ENCODE measurements around the gene NEMF.
"Not testable (repeated sequence)": the region's sequence is repeated elsewhere in the genome, so short reads cannot be mapped to it uniquely, and the experiment has no call there.

NEMF gene

GRCh38 chr14:49852301-49853157 lies at the start of gene NEMF:
Gene NEMF (minus strand): TSS chr14:49852788. CDS start chr14:49852753, 35 bp downstream.
- peak; percentile 85 for DNase-seq (ENCODE audit: low read depth, low spot score)
- H3K4me3 ChIP-seq (ENCODE audit: insufficient read length, low read depth) = peak within 1 kb of the TSS; percentile 81
- no peaks in the 10 kb centered on the region for H3K27me3 ChIP-seq (ENCODE audit: insufficient read depth, insufficient read length)
- H3K9me3 ChIP-seq (ENCODE audit: insufficient read depth, low read length) = no peaks in the 10 kb centered on the region
- H3K36me3 ChIP-seq (ENCODE audit: insufficient read depth, insufficient read length, low read length) = peaks cover 17% of the 10 kb centered on the region
- TF ChIP-seq YY1 (IDR thresholded peaks at IDR 0.05; ENCODE audit: insufficient read depth, insufficient read length) (no peak), ZNF274 (IDR thresholded peaks at IDR 0.05; ENCODE audit: low read depth, low read length) (no peak), SUZ12 (IDR thresholded peaks at IDR 0.05; ENCODE audit: extremely low read depth, insufficient read depth, insufficient read length) (no peak)
- H3K9ac ChIP-seq (ENCODE audit: insufficient read length, low read depth) = peak within 1 kb of the TSS; percentile 99
- no peaks in the 10 kb centered on the region for H3K4me1 ChIP-seq (ENCODE audit: insufficient read depth, insufficient read length)

- Histone ChIP-seq H3K36me3 (ENCODE audit: insufficient read depth, insufficient read length, low read length) (peaks cover 4% of the 10 kb centered on the region), H3K4me1 (ENCODE audit: insufficient read depth, insufficient read length) (no peaks in the 10 kb centered on the region)
- TF ChIP-seq ZNF274 (IDR thresholded peaks at IDR 0.05; ENCODE audit: low read depth, low read length) (no peak), SUZ12 (IDR thresholded peaks at IDR 0.05; ENCODE audit: extremely low read depth, insufficient read depth, insufficient read length) (no peak), YY1 (IDR thresholded peaks at IDR 0.05; ENCODE audit: insufficient read depth, insufficient read length) (no peak)
Measured at GRCh38 chr14:49900973-49901372, 48.4 kb upstream of the NEMF start.

GRCh38 chr14:49898485-49898884 lies 45.9 kb upstream of the NEMF start:
- Histone ChIP-seq H3K36me3 (ENCODE audit: insufficient read depth, insufficient read length, low read length) (peaks cover 29% of the 10 kb centered on the region), H3K4me1 (ENCODE audit: insufficient read depth, insufficient read length) (no peaks in the 10 kb centered on the region), H3K27me3 (ENCODE audit: insufficient read depth, insufficient read length) (no peaks in the 10 kb centered on the region), H3K4me3 (ENCODE audit: insufficient read length, low read depth) (no peak overlapping the region), H3K9me3 (ENCODE audit: insufficient read depth, low read length) (no peaks in the 10 kb centered on the region), H3K9ac (ENCODE audit: insufficient read length, low read depth) (no peak overlapping the region)
- no peak for DNase-seq (ENCODE audit: low read depth, low spot score)
- no peak for TF ChIP-seq ZNF274 (IDR thresholded peaks at IDR 0.05; ENCODE audit: low read depth, low read length)
- no peak for TF ChIP-seq SUZ12 (IDR thresholded peaks at IDR 0.05; ENCODE audit: extremely low read depth, insufficient read depth, insufficient read length)
- TF ChIP-seq YY1 (IDR thresholded peaks at IDR 0.05; ENCODE audit: insufficient read depth, insufficient read length) = no peak

More at GRCh38 chr14:49900973-49901372, 48.4 kb upstream of the NEMF start:
- DNase-seq (ENCODE audit: low read depth, low spot score) = no peak
- H3K9me3 ChIP-seq (ENCODE audit: insufficient read depth, low read length) = no peaks in the 10 kb centered on the region
- H3K27me3 ChIP-seq (ENCODE audit: insufficient read depth, insufficient read length) = no peaks in the 10 kb centered on the region
- no peak overlapping the region for H3K9ac ChIP-seq (ENCODE audit: insufficient read length, low read depth)
- no peak overlapping the region for H3K4me3 ChIP-seq (ENCODE audit: insufficient read length, low read depth)

GRCh38 chr14:49897965-49898364 lies 45.4 kb upstream of the NEMF start:
- H3K9me3 ChIP-seq (ENCODE audit: insufficient read depth, low read length) = no peaks in the 10 kb centered on the region
- no peaks in the 10 kb centered on the region for H3K27me3 ChIP-seq (ENCODE audit: insufficient read depth, insufficient read length)
- no peak for DNase-seq (ENCODE audit: low read depth, low spot score)
- TF ChIP-seq ZNF274 (IDR thresholded peaks at IDR 0.05; ENCODE audit: low read depth, low read length) (no peak), SUZ12 (IDR thresholded peaks at IDR 0.05; ENCODE audit: extremely low read depth, insufficient read depth, insufficient read length) (no peak), YY1 (IDR thresholded peaks at IDR 0.05; ENCODE audit: insufficient read depth, insufficient read length) (no peak)
- H3K9ac ChIP-seq (ENCODE audit: insufficient read length, low read depth) = no peak overlapping the region
- H3K36me3 ChIP-seq (ENCODE audit: insufficient read depth, insufficient read length, low read length) = peaks cover 30% of the 10 kb centered on the region
- H3K4me1 ChIP-seq (ENCODE audit: insufficient read depth, insufficient read length) = no peaks in the 10 kb centered on the region
- no peak overlapping the region for H3K4me3 ChIP-seq (ENCODE audit: insufficient read length, low read depth)

- Histone ChIP-seq H3K36me3 (ENCODE audit: insufficient read depth, insufficient read length, low read length) (peaks cover 30% of the 10 kb centered on the region), H3K4me3 (ENCODE audit: insufficient read length, low read depth) (no peak overlapping the region), H3K9me3 (ENCODE audit: insufficient read depth, low read length) (no peaks in the 10 kb centered on the region), H3K27me3 (ENCODE audit: insufficient read depth, insufficient read length) (no peaks in the 10 kb centered on the region), H3K4me1 (ENCODE audit: insufficient read depth, insufficient read length) (no peaks in the 10 kb centered on the region), H3K9ac (ENCODE audit: insufficient read length, low read depth) (no peak overlapping the region)
- DNase-seq (ENCODE audit: low read depth, low spot score) = no peak
- TF ChIP-seq ZNF274 (IDR thresholded peaks at IDR 0.05; ENCODE audit: low read depth, low read length) = no peak
- no peak for TF ChIP-seq YY1 (IDR thresholded peaks at IDR 0.05; ENCODE audit: insufficient read depth, insufficient read length)
- no peak for TF ChIP-seq SUZ12 (IDR thresholded peaks at IDR 0.05; ENCODE audit: extremely low read depth, insufficient read depth, insufficient read length)
Measured at GRCh38 chr14:49897414-49897813, 44.8 kb upstream of the NEMF start.

GRCh38 chr14:49896966-49897365 lies 44.4 kb upstream of the NEMF start:
- DNase-seq (ENCODE audit: low read depth, low spot score) = no peak
- H3K4me1 ChIP-seq (ENCODE audit: insufficient read depth, insufficient read length) = no peaks in the 10 kb centered on the region
- TF ChIP-seq YY1 (IDR thresholded peaks at IDR 0.05; ENCODE audit: insufficient read depth, insufficient read length) = no peak
- TF ChIP-seq ZNF274 (IDR thresholded peaks at IDR 0.05; ENCODE audit: low read depth, low read length) = no peak
- no peak for TF ChIP-seq SUZ12 (IDR thresholded peaks at IDR 0.05; ENCODE audit: extremely low read depth, insufficient read depth, insufficient read length)
- H3K27me3 ChIP-seq (ENCODE audit: insufficient read depth, insufficient read length) = no peaks in the 10 kb centered on the region
- peaks cover 30% of the 10 kb centered on the region for H3K36me3 ChIP-seq (ENCODE audit: insufficient read depth, insufficient read length, low read length)
- no peak overlapping the region for H3K4me3 ChIP-seq (ENCODE audit: insufficient read length, low read depth)
- no peaks in the 10 kb centered on the region for H3K9me3 ChIP-seq (ENCODE audit: insufficient read depth, low read length)
- peak overlapping the region; percentile 42 for H3K9ac ChIP-seq (ENCODE audit: insufficient read length, low read depth)

GRCh38 chr14:49896272-49896671 lies 43.7 kb upstream of the NEMF start:
- not testable (repeated sequence) for H3K9me3 ChIP-seq (ENCODE audit: insufficient read depth, low read length); H3K4me1 ChIP-seq (ENCODE audit: insufficient read depth, insufficient read length); H3K9ac ChIP-seq (ENCODE audit: insufficient read length, low read depth); H3K27me3 ChIP-seq (ENCODE audit: insufficient read depth, insufficient read length); DNase-seq (ENCODE audit: low read depth, low spot score)
- H3K36me3 ChIP-seq (ENCODE audit: insufficient read depth, insufficient read length, low read length) = peaks cover 30% of the 10 kb centered on the region
- peak overlapping the region; percentile 8 for H3K4me3 ChIP-seq (ENCODE audit: insufficient read length, low read depth)

Data from NT2/D1 (cell line).